ENCODE data around the gene GAK.

GAK gene

DNA sequence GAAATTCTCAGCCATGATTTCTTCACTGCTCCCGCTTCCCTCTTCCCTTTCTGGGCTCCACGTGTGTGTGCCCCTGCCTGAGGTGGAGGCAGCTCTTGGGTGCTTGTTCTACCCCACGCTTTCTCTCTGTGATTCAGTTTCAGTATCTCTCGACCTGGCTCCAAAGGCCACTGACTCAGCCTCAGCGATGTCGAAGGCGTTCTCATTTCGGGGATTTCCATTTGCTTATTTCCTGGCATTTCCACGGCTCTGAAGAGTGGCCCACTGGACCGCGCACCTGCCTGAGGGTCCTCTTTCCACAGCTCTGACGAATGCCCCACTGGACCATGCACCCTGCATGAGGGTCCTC is 52.4 kb downstream of the GAK start:
- in situ Hi-C loops (cut with MboI; ENCODE audit: low sequenced_read_pairs, unreplicated experiment), result no loop called here
- TF ChIP-seq, protein P1, sequence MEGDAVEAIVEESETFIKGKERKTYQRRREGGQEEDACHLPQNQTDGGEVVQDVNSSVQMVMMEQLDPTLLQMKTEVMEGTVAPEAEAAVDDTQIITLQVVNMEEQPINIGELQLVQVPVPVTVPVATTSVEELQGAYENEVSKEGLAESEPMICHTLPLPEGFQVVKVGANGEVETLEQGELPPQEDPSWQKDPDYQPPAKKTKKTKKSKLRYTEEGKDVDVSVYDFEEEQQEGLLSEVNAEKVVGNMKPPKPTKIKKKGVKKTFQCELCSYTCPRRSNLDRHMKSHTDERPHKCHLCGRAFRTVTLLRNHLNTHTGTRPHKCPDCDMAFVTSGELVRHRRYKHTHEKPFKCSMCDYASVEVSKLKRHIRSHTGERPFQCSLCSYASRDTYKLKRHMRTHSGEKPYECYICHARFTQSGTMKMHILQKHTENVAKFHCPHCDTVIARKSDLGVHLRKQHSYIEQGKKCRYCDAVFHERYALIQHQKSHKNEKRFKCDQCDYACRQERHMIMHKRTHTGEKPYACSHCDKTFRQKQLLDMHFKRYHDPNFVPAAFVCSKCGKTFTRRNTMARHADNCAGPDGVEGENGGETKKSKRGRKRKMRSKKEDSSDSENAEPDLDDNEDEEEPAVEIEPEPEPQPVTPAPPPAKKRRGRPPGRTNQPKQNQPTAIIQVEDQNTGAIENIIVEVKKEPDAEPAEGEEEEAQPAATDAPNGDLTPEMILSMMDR (IDR thresholded peaks at IDR 0.05; ENCODE audit: borderline replicate concordance, control extremely low read depth, extremely low read depth, insufficient read depth, missing control alignments), result no peak
- DNase-seq (ENCODE audit: low spot score), result peak; percentile 81

DNA sequence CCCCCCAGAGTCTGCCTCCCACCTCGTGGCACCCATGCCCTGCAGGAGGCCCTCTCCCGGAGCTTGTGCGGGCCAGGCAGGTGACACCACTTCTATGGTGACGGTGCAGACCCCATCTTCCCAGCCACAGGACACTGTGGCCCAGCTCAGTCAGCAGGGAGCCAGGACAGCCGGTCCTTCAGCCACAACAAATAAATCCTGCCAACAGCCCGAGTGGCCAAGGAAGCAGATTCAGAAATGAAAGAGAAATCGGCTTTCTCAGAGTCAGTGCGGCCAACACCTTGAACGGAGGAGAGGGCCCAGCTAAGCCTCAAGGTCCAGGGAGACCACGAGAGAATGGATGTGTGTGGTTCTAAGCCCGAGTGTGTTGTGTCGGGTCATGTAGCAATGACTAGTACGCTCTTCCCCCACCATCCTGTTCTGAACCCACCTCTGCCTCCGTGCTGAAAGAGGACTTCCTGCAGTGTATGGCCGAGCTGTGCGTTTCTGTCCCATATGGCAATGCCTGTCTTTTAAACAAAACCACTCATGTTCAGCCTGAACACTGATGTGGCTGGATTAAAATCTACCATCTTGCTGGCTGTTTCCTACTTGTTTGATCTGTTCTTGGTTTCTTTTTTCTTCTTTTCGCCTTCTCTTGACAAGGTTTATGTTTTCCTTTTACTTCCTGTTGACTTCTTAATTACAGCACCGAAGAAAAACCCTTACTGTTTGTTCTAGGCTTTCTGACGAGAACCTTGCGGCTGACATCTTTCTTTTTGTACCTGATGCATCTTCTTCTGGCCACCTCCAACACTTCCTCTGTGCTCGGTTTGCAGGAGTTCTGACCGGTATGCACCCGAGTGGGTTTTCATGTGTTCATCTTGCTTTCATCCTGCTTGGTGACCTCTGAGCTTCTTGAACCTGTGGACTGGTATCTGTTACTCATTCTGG is 53.1 kb downstream of the GAK start:
- TF ChIP-seq, protein P1 (IDR thresholded peaks at IDR 0.05; ENCODE audit: borderline replicate concordance, control extremely low read depth, extremely low read depth, insufficient read depth, missing control alignments), result no peak
- DNase-seq (ENCODE audit: low spot score), result no peak
- in situ Hi-C loops (cut with MboI; ENCODE audit: low sequenced_read_pairs, unreplicated experiment), result no loop called here

DNA sequence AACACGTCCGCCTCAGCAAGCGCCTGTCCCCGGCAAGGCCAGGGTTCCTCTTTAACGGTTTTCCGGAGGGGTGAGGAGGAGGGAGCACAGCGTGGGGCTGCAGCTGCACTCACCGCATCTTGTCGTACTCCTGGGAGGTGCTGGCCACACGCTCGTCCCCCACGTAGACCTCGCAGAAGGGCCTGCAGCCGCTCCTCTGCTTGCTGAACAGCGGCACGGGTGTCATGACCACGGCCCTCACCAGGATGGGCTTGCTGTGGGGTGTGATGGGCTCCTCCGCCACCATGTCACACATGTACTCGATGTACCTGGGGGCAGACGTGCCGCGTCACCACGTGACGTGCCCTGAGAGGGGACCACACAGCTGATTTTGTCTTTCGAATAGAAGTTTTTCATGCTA is 54.6 kb downstream of the GAK start:
- DNase-seq (ENCODE audit: low spot score), result no peak
- in situ Hi-C loops (cut with MboI; ENCODE audit: low sequenced_read_pairs, unreplicated experiment), result no loop called here
- TF ChIP-seq, protein P1 (IDR thresholded peaks at IDR 0.05; ENCODE audit: borderline replicate concordance, control extremely low read depth, extremely low read depth, insufficient read depth, missing control alignments), result no peak

DNA sequence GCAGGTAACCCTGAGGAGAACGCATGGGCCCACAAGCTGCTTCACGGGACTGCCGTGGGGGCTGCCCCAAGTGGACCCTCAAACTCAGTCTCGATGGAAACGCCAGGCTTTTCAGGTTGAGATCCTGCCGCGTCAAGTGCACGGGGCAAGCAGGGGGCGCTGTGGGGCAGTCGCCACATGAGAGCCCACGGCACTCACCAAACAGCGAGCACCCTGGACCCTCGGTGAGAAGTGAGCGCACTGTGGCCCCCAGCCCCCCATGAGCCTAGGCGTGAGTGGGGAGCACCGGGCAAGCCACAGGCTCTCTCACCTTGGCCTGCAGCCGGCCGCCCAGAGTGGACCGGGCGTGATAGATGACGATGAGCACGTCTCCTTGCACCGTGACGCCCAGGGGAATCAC is 55.3 kb downstream of the GAK start:
- in situ Hi-C loops (cut with MboI; ENCODE audit: low sequenced_read_pairs, unreplicated experiment), result no loop called here
- TF ChIP-seq, protein P1 (IDR thresholded peaks at IDR 0.05; ENCODE audit: borderline replicate concordance, control extremely low read depth, extremely low read depth, insufficient read depth, missing control alignments), result no peak
- DNase-seq (ENCODE audit: low spot score), result no peak

DNA sequence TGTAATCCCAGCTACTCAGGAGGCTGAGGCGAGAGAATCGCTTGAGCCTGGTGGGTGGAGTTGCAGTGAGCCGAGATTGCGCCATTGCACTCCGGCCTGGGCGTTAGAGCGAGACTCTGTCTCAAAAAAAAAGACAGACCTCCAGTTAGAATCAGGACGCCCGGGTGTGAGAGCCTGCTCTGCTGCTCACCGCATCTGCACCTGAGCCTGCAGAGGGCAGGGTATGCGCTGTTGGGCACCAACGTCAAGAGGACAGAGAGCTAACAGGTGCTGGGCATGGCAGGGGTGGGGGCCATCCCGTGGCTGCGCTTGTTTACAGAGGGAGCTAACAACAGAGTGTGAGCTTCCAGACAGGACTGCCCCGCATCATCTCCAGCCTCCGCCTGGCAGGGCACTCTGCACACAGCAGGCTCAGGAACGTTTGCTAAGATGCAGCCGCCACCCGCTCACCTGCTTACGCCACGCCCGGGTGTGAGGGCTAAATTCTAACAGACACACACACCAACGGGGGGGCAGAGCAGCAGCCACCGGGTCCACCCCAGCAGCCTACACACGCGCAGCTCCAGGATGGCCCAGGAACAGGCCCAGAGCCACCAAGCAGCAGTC is 56.2 kb downstream of the GAK start:
- in situ Hi-C loops (cut with MboI; ENCODE audit: low sequenced_read_pairs, unreplicated experiment), result no loop called here

DNA sequence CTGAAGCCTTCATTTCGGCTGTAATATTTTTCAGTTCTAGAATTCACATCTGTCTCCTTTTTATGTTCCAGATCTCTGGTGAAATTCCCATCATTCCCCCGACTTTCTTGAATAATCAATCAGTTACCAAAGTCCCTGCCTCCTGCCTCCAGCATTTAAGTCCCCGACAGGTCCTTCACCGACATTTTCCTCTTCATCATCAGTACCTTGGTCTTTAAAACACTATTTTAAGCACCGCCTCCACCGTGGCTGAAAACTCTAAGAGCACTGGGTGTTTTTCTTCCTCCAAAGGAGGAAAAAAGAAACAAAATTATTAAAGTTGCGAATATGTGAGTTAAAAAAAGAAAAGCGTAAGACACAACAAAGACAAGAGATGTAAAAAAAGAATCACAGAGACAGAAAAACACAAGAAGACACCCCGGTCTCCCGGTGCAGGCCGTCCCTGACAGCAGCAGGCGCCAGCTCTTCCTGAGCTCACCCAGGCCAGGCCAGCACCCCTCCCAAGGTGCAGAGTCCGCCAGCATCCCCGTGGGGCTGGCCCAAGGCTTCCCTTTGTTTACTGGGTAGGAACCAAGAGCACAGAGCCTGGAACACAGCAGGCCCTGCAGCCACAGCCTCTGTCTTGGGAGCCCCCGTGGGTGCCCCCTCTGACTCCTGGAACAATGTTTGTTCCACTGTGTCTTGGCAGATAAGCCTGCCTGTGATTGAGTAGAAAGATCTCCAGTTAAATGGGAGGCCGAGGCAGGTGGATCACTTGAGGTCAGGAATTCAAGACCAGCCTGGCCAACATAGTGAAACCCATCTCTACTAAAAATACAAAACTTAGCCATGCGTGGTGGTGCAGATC is 56.9 kb downstream of the GAK start:
- DNase-seq (ENCODE audit: low spot score), result no peak
- in situ Hi-C loops (cut with MboI; ENCODE audit: low sequenced_read_pairs, unreplicated experiment), result no loop called here
- TF ChIP-seq, protein P1 (IDR thresholded peaks at IDR 0.05; ENCODE audit: borderline replicate concordance, control extremely low read depth, extremely low read depth, insufficient read depth, missing control alignments), result no peak

More for the DNA sequence above, 56.2 kb downstream of the GAK start:
- TF ChIP-seq, protein P1 (IDR thresholded peaks at IDR 0.05; ENCODE audit: borderline replicate concordance, control extremely low read depth, extremely low read depth, insufficient read depth, missing control alignments), result no peak
- no peak for DNase-seq (ENCODE audit: low spot score)
